GM04504 (cell line): ENCODE results near the gene SLC22A17.

Source experiments
- DNase-seq: peaks from one replicate; pipeline ENCODE4 v3.0.0-alpha.2; 2012; ENCODE audit warnings: low read depth

The SLC22A17 gene

DNA sequence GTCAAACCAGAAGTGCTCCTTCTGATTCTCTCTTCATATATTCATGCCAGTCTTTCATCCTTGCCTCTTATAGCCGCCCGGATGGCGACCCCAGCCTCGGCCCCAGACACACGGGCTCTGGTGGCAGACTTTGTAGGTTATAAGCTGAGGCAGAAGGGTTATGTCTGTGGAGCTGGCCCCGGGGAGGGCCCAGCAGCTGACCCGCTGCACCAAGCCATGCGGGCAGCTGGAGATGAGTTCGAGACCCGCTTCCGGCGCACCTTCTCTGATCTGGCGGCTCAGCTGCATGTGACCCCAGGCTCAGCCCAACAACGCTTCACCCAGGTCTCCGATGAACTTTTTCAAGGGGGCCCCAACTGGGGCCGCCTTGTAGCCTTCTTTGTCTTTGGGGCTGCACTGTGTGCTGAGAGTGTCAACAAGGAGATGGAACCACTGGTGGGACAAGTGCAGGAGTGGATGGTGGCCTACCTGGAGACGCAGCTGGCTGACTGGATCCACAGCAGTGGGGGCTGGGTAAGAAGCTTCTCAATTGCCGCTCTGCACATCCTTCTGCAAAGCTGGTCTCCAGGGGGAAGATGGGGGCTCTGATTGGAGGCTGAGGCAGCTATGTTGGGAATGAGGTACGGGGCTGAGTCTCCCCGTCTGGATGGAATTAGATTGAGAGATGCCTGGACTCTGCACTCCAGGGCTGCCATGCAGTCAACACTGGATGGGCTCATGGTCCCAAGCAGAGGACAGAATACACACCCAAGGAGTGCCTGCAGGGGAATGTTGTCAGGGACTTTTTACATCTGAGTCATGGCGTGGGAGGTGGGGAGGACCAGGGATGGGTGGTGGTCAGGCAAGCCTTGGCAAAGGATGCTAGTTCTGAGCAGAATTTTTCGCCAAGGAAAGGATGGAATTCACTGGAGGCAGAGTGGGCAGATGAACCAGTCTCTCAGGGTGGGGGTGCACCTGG lies 44.7 kb downstream of the SLC22A17 start:
- no peak for DNase-seq

DNA sequence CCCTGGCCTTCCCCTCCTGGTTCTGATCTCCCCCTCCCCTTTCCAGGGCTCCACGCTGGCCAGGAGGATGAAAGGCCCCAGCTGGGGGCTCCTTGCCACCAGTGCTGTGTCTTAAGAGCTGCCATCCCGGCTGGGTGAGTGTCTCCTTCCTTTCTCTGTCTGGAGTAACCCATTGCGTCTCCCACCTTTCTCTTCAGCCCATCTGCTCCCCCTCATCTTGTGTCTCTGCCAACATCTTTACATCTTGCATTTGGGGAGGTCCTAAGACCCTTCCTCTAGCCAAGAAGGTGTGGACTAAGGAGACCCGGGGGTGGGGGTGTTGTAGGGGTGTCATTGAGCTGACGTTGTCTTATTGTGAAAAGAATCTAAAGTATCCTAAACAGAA lies 45.5 kb downstream of the SLC22A17 start:
- no peak for DNase-seq

DNA sequence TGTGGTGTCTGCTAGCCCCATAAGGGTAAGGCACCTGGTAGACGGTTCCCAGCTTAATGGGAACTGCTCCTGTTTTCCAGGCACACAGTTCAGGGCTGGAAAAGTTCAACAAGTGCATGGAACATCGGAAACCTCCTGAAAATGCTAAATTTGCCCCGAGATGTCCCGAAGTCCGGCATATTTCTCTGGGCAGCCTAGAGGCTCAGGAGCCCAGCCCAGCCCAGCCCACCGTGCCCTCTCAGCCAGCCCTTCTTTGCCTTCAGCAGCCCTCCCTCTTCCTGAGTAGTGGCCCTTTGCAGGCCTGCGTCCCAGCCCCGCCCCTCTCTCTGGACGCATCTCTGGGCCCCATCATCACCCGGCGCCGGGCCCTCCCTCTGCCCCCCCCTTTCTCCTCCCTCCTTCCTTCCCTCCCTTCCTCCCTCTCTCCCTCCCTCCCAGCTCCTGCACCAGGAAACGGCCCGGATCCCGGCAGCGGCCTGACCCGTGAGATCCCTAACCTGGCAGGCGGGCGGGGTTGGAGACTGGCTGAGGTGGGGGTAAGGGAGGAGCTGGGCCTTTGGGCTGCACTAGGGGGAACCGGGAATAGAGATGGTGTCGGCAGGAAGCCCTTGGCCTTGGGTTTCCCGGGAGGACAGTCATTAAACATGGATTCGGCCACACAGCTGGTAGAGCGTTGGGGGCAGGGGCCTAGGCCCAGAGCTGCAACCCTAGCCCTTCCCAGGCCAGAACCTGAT lies 46.1 kb downstream of the SLC22A17 start, which contains the start of gene BCL2L2:
BCL2L2 (plus strand) TSS at position 422 of the 734 bp plus-strand sequence. CDS start 935 bp downstream, outside the sequence.
- peak; percentile 74 for DNase-seq

DNA sequence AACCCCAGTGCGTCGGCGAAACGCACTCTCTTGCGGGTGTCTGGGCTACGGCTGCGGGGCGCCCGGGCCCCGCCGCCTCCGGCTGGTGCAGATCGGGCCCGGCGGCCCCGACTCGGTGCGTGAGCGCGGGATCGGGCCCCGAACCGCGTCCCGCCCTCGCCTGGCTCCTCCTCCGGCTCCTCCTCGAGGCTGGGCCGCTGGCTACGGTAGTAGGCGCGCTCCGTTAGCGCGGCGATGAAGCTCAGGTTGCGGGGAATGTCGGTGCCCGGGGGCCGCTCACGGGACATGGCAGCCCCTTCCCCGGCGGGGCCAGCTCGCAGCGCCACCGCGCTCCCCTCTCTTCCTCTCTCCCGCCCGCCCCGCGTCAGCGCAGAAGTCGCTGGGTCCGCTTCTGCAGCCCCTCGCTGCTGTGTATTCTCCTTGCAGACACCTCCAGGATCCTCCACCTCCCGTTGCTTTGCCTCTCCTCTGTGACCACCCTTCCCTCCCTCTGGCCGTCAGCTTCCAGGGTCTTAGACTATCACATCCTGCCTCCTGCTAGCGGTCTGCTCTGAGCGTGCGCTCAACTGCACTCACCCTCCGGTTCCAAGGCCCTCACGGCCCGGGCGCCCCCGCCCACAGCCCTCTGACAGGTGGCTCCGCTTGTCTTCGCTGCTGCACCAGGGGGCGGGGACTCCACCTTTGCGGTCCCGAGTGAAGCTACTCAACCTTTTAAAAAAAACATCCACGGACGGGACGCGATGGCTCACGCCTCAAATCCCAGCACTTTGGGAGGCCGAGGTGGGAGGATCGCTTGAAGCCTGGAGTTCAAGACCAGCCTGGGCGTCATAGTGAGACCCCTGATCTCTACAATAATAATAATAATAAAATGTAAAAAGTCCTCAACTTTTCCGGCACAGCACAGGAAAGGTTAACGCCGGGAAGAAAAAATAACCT lies 50.1 kb downstream of the SLC22A17 start, which contains the start of gene PPP1R3E:
PPP1R3E (minus strand) TSS at position 570 of the 936 bp plus-strand sequence; CDS start at position 287, 283 bp downstream.
- DNase-seq, result no peak

GRCh38 chr14:23301969-23302289 lies 50.8 kb downstream of the SLC22A17 start:
- DNase-seq, result no peak

DNA sequence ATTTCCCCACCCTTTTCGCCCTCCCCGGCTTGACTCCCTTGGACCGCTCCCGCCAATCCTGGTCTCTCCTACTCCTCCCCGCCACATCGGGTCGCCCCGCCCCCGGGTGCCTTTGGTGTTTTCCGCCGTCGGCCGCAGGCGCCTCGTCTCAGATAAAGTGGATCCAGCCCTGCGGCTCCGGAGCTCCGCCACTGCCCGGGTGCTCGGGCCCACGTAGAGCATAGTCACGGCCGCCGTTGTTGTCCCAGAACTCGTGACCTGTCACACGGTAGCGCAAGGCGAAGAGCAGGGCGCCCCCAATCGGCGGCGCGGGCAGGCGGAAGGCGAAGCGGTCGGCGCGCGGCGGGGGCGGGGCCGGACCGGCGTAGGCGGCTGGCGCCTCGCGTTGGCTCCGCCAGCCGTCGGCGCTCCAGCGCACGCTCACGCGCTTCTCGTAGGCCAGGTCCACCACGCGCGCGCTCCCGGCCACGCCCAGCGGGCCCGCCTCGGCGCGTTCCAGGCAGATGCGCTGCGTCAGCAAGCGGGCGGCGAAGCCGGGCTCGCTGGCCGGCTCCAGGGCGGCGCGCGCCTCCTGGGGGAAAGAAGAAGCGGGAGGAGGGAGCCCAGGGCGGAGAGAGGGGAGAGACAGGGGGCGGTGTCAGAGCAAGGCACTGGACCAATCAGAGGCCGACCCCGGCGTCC lies 51.3 kb downstream of the SLC22A17 start:
- DNase-seq, result peak; percentile 98

DNA sequence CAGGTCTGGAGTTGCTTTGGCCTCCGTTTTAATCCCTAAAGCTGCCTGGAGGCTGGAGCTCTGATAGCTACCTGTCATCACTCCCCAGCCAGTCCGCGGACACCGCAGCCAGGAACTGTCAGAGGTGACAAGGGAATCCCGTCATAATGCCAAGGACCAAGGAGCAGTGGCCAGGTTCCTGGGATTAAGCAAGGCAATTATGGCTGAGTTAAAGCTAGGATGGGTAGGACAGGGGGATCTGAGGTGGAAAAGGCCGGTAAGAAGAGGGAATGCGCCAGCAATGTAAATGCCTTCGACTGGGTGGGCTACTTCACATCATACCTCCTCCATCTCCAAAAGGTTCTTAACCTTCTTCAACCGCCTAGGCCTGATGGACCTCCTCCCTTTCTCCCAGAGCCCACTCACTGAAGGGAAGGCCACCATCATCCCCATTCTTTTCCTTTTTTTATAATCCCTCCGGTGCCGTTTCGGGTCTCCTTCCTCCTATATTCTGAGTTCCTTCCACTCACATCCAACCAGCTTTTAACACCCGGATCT lies 51.9 kb downstream of the SLC22A17 start:
- no peak for DNase-seq

- DNase-seq, result no peak
Observed at GRCh38 chr14:23299986-23300686, 52.6 kb downstream of the SLC22A17 start.

DNA sequence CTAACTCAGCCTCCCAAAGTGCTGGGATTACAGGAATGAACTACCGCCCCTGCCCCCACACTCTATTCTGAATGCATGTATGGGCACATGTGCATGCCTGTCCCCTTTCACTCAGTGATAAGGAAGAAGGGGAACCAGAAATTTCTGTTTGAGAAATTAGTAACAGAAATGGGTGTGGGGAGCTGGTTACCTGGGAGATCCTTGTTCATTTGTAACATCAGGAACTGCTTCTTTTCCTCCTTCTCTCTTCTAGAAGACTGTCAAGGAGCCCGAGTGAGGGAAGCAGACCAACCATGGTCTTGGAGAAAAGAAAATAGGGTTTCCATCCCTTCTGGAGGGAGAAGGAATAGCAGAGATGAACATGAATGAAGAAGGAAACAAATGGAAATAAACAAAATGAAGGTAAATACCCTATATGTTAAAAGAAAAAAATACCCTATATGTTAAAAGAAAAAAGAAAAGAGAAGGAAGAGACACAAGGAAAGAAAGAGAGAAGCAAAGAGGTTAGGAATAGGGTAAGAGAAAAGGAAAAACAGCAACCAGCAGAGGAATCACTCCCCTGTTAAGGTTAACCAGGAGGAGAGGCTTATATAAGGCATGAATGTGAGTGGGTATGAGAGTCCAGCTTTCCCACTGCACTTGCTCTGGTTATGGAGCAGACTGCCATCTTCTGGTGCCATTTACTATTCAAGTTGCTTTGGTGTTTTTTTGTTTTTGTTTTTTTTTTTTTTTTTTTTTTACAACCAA lies 53.3 kb downstream of the SLC22A17 start:
- no peak for DNase-seq

DNA sequence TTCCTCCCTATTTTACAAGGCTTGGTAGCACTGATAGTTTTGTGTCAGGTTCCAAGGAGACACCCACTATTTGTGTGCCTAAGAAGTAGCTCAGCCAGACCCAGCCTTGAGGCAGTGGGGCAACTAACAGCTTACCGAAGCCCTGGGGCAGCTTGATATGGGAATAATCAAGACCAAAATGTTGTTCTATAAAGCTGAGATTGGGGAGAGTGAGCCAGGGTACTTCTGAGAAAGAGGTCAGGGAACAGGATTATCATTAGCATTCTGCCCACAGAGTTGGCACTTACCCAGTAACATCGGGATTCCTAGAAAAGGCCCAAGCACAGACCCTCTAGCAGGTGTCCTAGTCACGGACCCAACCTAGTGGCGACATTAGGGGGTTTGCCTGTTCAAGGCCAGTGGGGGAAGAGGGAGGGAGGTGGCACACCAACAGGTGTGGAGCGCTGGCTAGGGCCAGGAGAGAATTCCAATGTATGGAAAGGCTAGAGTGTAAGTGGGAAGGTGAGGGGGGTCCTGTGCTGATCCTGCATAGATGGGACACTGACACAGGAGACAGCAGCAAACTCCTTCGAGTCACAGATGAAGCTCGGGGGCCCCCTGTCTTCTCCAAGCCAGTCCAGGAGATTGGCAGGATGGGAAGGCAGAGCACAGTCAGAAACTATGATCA lies 54.9 kb downstream of the SLC22A17 start:
- DNase-seq, result no peak

- no peak for DNase-seq
Observed at GRCh38 chr14:23297096-23297495, 55.6 kb downstream of the SLC22A17 start.
